Epithelial cell of esophagus (primary cell): Measurements from ENCODE around the gene CDCP1.

Source experiments
- DNase-seq: peaks from one replicate; pipeline ENCODE4 v3.0.0; 2010; ENCODE audit warnings: low read depth
- H3K4me3 ChIP-seq: 2 replicates; pipeline ENCODE4 v1.5.1; 2011; ENCODE audit warnings: mild to moderate bottlenecking, low read length, control low read depth
- CTCF ChIP-seq: IDR thresholded peaks from 2 replicates; pipeline ENCODE4 v1.5.1; 2011; ENCODE audit warnings: low read depth, mild to moderate bottlenecking, low read length, control low read depth, inconsistent platforms; ENCODE audit not compliant: insufficient read depth; ENCODE audit errors: missing control alignments

The CDCP1 gene

GRCh38 chr3:45103753-45104714, 42.1 kb downstream of the CDCP1 start:
- no peak for DNase-seq
- no peak overlapping the region for H3K4me3 ChIP-seq
- TF ChIP-seq CTCF = no peak

GRCh38 chr3:45103334-45103733, 42.8 kb downstream of the CDCP1 start:
- DNase-seq = no peak
- TF ChIP-seq CTCF = no peak
- H3K4me3 ChIP-seq = no peak overlapping the region

- DNase-seq = peak; percentile 46
- no peak for TF ChIP-seq CTCF
- H3K4me3 ChIP-seq = no peak overlapping the region
Measured at GRCh38 chr3:45100981-45101407, 45.2 kb downstream of the CDCP1 start.

GRCh38 chr3:45098310-45098709, 47.9 kb downstream of the CDCP1 start:
- H3K4me3 ChIP-seq = no peak overlapping the region
- no peak for TF ChIP-seq CTCF
- no peak for DNase-seq

- no peak overlapping the region for H3K4me3 ChIP-seq
- no peak for DNase-seq
- no peak for TF ChIP-seq CTCF
Measured at GRCh38 chr3:45097296-45097883, 48.8 kb downstream of the CDCP1 start.

- TF ChIP-seq CTCF = no peak
- DNase-seq = no peak
- H3K4me3 ChIP-seq = no peak overlapping the region
Measured at GRCh38 chr3:45095916-45096526, 50.2 kb downstream of the CDCP1 start.
